HCT116 (cell line): Measurements from ENCODE around the gene SPINK14. TPM values are rescaled to one million over a fixed set of nuclear protein-coding genes. Genes with fewer than 3 reads are reported as not detected.

ENCODE experiments used
- ATAC-seq: fragments of 200-7000 bp; cut with Tn5 transposase; 2 replicates; pipeline ENCODE4 v1.9.1; 2020; ENCODE audit warnings: mild to moderate bottlenecking, moderate library complexity
- BruUV-seq: library from RNA; stranded (reverse); fragments of 400-500 nt; replicated peaks from 2 replicates; lab custom pipeline; 2021; lab: Mats Ljungman, UMichigan
- CTCF ChIA-PET: fragments of 300-600 bp; sonication (Branson Sonifier 250); formaldehyde crosslinking; loops from one replicate; lab custom pipeline; 2021; ENCODE audit warnings: antibody characterized with exemption; lab: Charles Lee
- POLR2A ChIA-PET: fragments of 300-600, 350-600 bp; sonication (Branson Sonifier 250); formaldehyde crosslinking; loops from one replicate; lab custom pipeline; 2021; ENCODE audit warnings: antibody characterized with exemption; lab: Charles Lee
- RAD21 ChIA-PET, 2 experiments: fragments of 300-600 bp; sonication (Branson Sonifier 250); formaldehyde crosslinking; loops; one replicate each; lab custom pipeline; 2023; ENCODE audit warnings: low total read pairs in 2 of 2; ENCODE audit not compliant: uncharacterized antibody in 2 of 2, unreplicated experiment in 2 of 2, low non-redundant PET in 1 of 2; lab: Charles Lee
- DNase-seq: peaks from one replicate; pipeline ENCODE4 v3.0.0-alpha.2; 2010; ENCODE audit warnings: low read depth, low spot score
- H2AFZ ChIP-seq: fragments of 200-600 bp; shearing (Covaris generic), sonication (generic); 2 replicates; pipeline ENCODE4 v1.6.1; 2017; ENCODE audit warnings: low read depth, mixed run types, mixed read lengths, antibody characterized with exemption, low read length; ENCODE audit not compliant: poor library complexity, severe bottlenecking
- H3K27ac ChIP-seq: 2 replicates; pipeline ENCODE4 v1.5.1; 2012; ENCODE audit warnings: low read depth, low read length
- H3K27me3 ChIP-seq: fragments of 200-600 bp; sonication (generic); 2 replicates; pipeline ENCODE4 v1.6.1; 2016; ENCODE audit warnings: mixed run types, low read length, mixed read lengths; ENCODE audit not compliant: insufficient read depth
- H3K36me3 ChIP-seq, 2 experiments: fragments of 200-500 bp in 1 of 2; fragments of 200-600 bp in 1 of 2; sonication (Bioruptor generic) in 1 of 2; sonication (generic) in 1 of 2; 2 replicates each; pipeline versions ENCODE4 v1.5.1 to v1.6.1; 2014 to 2016; ENCODE audit warnings: low read length in 2 of 2, inconsistent platforms in 1 of 2, mixed read lengths in 1 of 2, mixed run types in 1 of 2; ENCODE audit not compliant: insufficient read depth in 2 of 2, control insufficient read depth in 1 of 2
- H3K4me1 ChIP-seq, 2 experiments: fragments of 200-600 bp in 1 of 2; sonication (generic) in 1 of 2; 2 replicates each; pipeline versions ENCODE4 v1.5.1 to v1.6.1; 2012 to 2017; ENCODE audit warnings: low read length in 2 of 2, inconsistent platforms in 1 of 2, mild to moderate bottlenecking in 1 of 2, mixed read lengths in 1 of 2, mixed run types in 1 of 2, moderate library complexity in 1 of 2; ENCODE audit not compliant: insufficient read depth in 2 of 2, control insufficient read depth in 1 of 2
- H3K4me2 ChIP-seq: fragments of 200-600 bp; sonication (generic); 2 replicates; pipeline ENCODE4 v1.6.1; 2017; ENCODE audit warnings: mixed run types, low read length, mixed read lengths
- H3K4me3 ChIP-seq, 2 experiments: fragments of 200-600 bp in 1 of 2; sonication (generic) in 1 of 2; replicated peaks in 1 of 2; 2 replicates each; pipeline ENCODE4 v1.5.1; 2011 to 2016; ENCODE audit warnings: low read length in 2 of 2, control low read depth in 1 of 2, low read depth in 1 of 2, mild to moderate bottlenecking in 1 of 2, mixed read lengths in 1 of 2, mixed run types in 1 of 2
- H3K79me2 ChIP-seq: fragments of 200-600 bp; sonication (generic); 2 replicates; pipeline ENCODE4 v1.6.1; 2017; ENCODE audit warnings: mild to moderate bottlenecking, mixed run types, low read length, moderate library complexity, mixed read lengths; ENCODE audit not compliant: insufficient read depth
- H3K9ac ChIP-seq: fragments of 200-600 bp; sonication (generic); 2 replicates; pipeline ENCODE4 v1.6.1; 2016; ENCODE audit warnings: low read length, mixed read lengths
- H3K9me2 ChIP-seq: fragments of 200-600 bp; sonication (generic), shearing (Covaris generic); 2 replicates; pipeline ENCODE4 v1.6.1; 2017; ENCODE audit warnings: mixed run types, mild to moderate bottlenecking, moderate library complexity; ENCODE audit not compliant: insufficient read depth
- H3K9me3 ChIP-seq, 2 experiments: fragments of 200-500 bp in 1 of 2; fragments of 200-600 bp in 1 of 2; sonication (Bioruptor generic) in 1 of 2; sonication (generic) in 1 of 2; 2 replicates each; pipeline ENCODE4 v1.6.1; 2014 to 2017; ENCODE audit warnings: low read length in 2 of 2, mixed read lengths in 2 of 2, inconsistent platforms in 1 of 2, low read depth in 1 of 2, mild to moderate bottlenecking in 1 of 2, mixed run types in 1 of 2, moderate library complexity in 1 of 2; ENCODE audit not compliant: control insufficient read depth in 1 of 2, insufficient read depth in 1 of 2
- H4K20me1 ChIP-seq: fragments of 200-600 bp; sonication (generic), shearing (Covaris generic); 2 replicates; pipeline ENCODE4 v1.6.1; 2017; ENCODE audit warnings: mixed run types, mild to moderate bottlenecking, moderate library complexity; ENCODE audit not compliant: insufficient read depth
- ATF3 ChIP-seq: IDR thresholded peaks from 2 replicates; pipeline ENCODE4 v1.6.1; 2012
- CTCF ChIP-seq, 3 experiments: fragments of 200-600 bp in 1 of 3; sonication (generic) in 1 of 3; IDR thresholded peaks in 2 of 3; conservative IDR thresholded peaks in 1 of 3; 2 replicates each; pipeline ENCODE4 v1.5.1; 2012 to 2017; ENCODE audit warnings: low read depth in 2 of 3, low read length in 2 of 3, antibody characterized with exemption in 1 of 3, borderline replicate concordance in 1 of 3, control low read depth in 1 of 3, mild to moderate bottlenecking in 1 of 3, mixed read lengths in 1 of 3, mixed run types in 1 of 3, moderate library complexity in 1 of 3; ENCODE audit not compliant: insufficient read depth in 1 of 3
- ELF1 ChIP-seq: IDR thresholded peaks from 2 replicates; pipeline ENCODE4 v1.6.1; 2012; ENCODE audit warnings: low read depth, borderline replicate concordance
- EZH2 ChIP-seq: fragments of 200-600 bp; sonication (generic); IDR thresholded peaks from 2 replicates; pipeline ENCODE4 v1.6.1; 2017; ENCODE audit warnings: antibody characterized with exemption, mixed run types
- EZH2phosphoT487 ChIP-seq: fragments of 200-600 bp; IDR thresholded peaks from 2 replicates; pipeline ENCODE4 v1.6.1; 2018; ENCODE audit warnings: antibody characterized with exemption, borderline replicate concordance
- FOSL1 ChIP-seq: IDR thresholded peaks from 2 replicates; pipeline ENCODE4 v1.6.1; 2012; ENCODE audit warnings: low read depth
- MAX ChIP-seq: IDR thresholded peaks from 2 replicates; pipeline ENCODE4 v1.6.1; 2012
- POLR2A ChIP-seq: IDR thresholded peaks from 2 replicates; pipeline ENCODE4 v1.7.0; 2011; ENCODE audit warnings: borderline replicate concordance; ENCODE audit not compliant: insufficient read depth, insufficient read length; ENCODE audit errors: extremely low read depth
- POLR2AphosphoS5 ChIP-seq: IDR thresholded peaks from 2 replicates; pipeline ENCODE4 v1.6.1; 2011; ENCODE audit warnings: mild to moderate bottlenecking, low read depth, low read length, moderate library complexity
- RAD21 ChIP-seq: IDR thresholded peaks from 2 replicates; pipeline ENCODE4 v1.6.1; 2012; ENCODE audit warnings: low read depth, mild to moderate bottlenecking
- REST ChIP-seq: IDR thresholded peaks from 2 replicates; pipeline ENCODE4 v1.6.1; 2012; ENCODE audit warnings: low read depth
- SP1 ChIP-seq: IDR thresholded peaks from 2 replicates; pipeline ENCODE4 v1.6.1; 2012; ENCODE audit warnings: low read depth
- YY1 ChIP-seq: IDR thresholded peaks from 2 replicates; pipeline ENCODE4 v1.6.1; 2011; ENCODE audit warnings: low read length, low read depth, moderate library complexity, mild to moderate bottlenecking; ENCODE audit not compliant: insufficient replicate concordance; ENCODE audit errors: extremely low read depth
- ZBTB33 ChIP-seq: IDR thresholded peaks from 2 replicates; pipeline ENCODE4 v1.6.1; 2011; ENCODE audit warnings: mild to moderate bottlenecking, low read length, moderate library complexity; ENCODE audit not compliant: insufficient replicate concordance; ENCODE audit errors: extremely low read depth
- ZFX ChIP-seq: fragments of 450-650 bp; IDR thresholded peaks from 2 replicates; pipeline ENCODE4 v1.6.1; 2017
- ZNF274 ChIP-seq: fragments of 200-500 bp; sonication (Bioruptor generic); IDR thresholded peaks from 2 replicates; pipeline ENCODE4 v1.6.1; 2014; ENCODE audit warnings: mild to moderate bottlenecking, low read depth, low read length, inconsistent platforms
- intact Hi-C: fragments of 100-400 bp; cut with micrococcal nuclease; formaldehyde crosslinking; loops from 2 replicates; pipeline ENCODE4 v1.10.0; 2022
- total RNA-seq: library from RNA; stranded (reverse); gene quantifications from one replicate; pipeline ENCODE4 v1.2.1, GENCODE V29; 2021; ENCODE audit not compliant: unreplicated experiment

Gene SPINK14
- total RNA-seq, 1 experiment from 2014 or later: not detected

- intact Hi-C loops: no loop called here
- no TSS peak for BruUV-seq
- RAD21 ChIA-PET: no interaction called here
- H3K27me3 ChIP-seq: no peaks in the 10 kb centered on the region
- H3K4me2 ChIP-seq: no peak overlapping the region
- H3K9me2 ChIP-seq: no peaks in the 10 kb centered on the region; the same call in 1 of the 2 replicates
- H3K9me3 ChIP-seq: no peaks in the 10 kb centered on the region
- H3K4me1 ChIP-seq: no peaks in the 10 kb centered on the region
- no peak overlapping the region for H3K9ac ChIP-seq
- DNase-seq (no peak), ATAC-seq (no peak)
- H3K79me2 ChIP-seq: no peaks in the 10 kb centered on the region
- no peaks in the 10 kb centered on the region; the same call in 1 of the 2 replicates for H4K20me1 ChIP-seq
- H3K36me3 ChIP-seq: no peaks in the 10 kb centered on the region
- no peak overlapping the region for H2AFZ ChIP-seq
- TF ChIP-seq SP1: no peak
- TF ChIP-seq ZBTB33: no peak
- TF ChIP-seq ZFX: no peak
- no peak for TF ChIP-seq POLR2AphosphoS5
- no peak for TF ChIP-seq ZNF274
- no peak for TF ChIP-seq ELF1
- no peak for TF ChIP-seq REST
- TF ChIP-seq ATF3: no peak
- no peak for TF ChIP-seq MAX
- no peak for TF ChIP-seq FOSL1
- TF ChIP-seq POLR2A: no peak
- no peak for TF ChIP-seq EZH2phosphoT487
- TF ChIP-seq YY1: no peak
- no peak for TF ChIP-seq CTCF (IDR thresholded peaks at IDR 0.05 in 2 of 3, conservative IDR thresholded peaks at IDR 0.05 in 1 of 3; ENCODE audit: borderline replicate concordance in 1 of 3, insufficient read depth in 1 of 3, low read depth in 2 of 3, low read length in 2 of 3)
- TF ChIP-seq EZH2: no peak
- TF ChIP-seq RAD21: no peak
- CTCF ChIA-PET: no interaction called here
- H3K27ac ChIP-seq: no peak overlapping the region
- H3K4me3 ChIP-seq: no peak overlapping the region
- POLR2A ChIA-PET: no interaction called here
Measured at GRCh38 chr5:148214665-148215185, 46.4 kb downstream of the SPINK14 start.
